HEK293 (cell line): Measurements from ENCODE around the gene HSPG2.
A peak's percentile ranks its signal among the peaks of the same experiment; 100 is the strongest.

Experiments used
- CTCF ChIA-PET: fragments of 350-600 bp; formaldehyde crosslinking; extraction: SDS; loops from one replicate; lab custom pipeline; 2021; ENCODE audit warnings: antibody characterized with exemption; lab: Yijun Ruan, JAX
- POLR2A ChIA-PET: fragments of 300-600 bp; formaldehyde crosslinking; extraction: SDS; loops from one replicate; lab custom pipeline; 2020; ENCODE audit warnings: antibody characterized with exemption, inconsistent platforms; lab: Yijun Ruan, JAX
- H3K27ac ChIP-seq: fragments of 200-500 bp; sonication (Bioruptor generic); 2 replicates; pipeline ENCODE4 v1.5.1; 2014; ENCODE audit warnings: low read depth, low read length, control low read depth, inconsistent platforms; ENCODE audit errors: extremely low read depth
- H3K36me3 ChIP-seq, 2 experiments: fragments of 200-500 bp in 1 of 2; sonication (Bioruptor generic) in 1 of 2; 1 replicate in 1 of 2; 2 replicates in 1 of 2; pipeline ENCODE4 v1.5.1; 2014 to 2017; ENCODE audit warnings: inconsistent platforms in 2 of 2, low read length in 2 of 2; ENCODE audit not compliant: control insufficient read depth in 2 of 2, insufficient read depth in 1 of 2
- H3K4me1 ChIP-seq: fragments of 200-500 bp; sonication (Bioruptor generic); 2 replicates; pipeline ENCODE4 v1.5.1; 2014; ENCODE audit warnings: mild to moderate bottlenecking, low read length, inconsistent platforms; ENCODE audit not compliant: control insufficient read depth, insufficient read depth
- H3K4me3 ChIP-seq: 2 replicates; pipeline ENCODE4 v1.5.1; 2011; ENCODE audit warnings: low read depth, mild to moderate bottlenecking, control low read depth, low read length, moderate library complexity
- H3K9me3 ChIP-seq: fragments of 200-500 bp; sonication (Bioruptor generic); 2 replicates; pipeline ENCODE4 v1.5.1; 2014; ENCODE audit warnings: low read depth, low read length, inconsistent platforms; ENCODE audit not compliant: control insufficient read depth, insufficient read depth
- BCL11A ChIP-seq: fragments of 450-650 bp; formaldehyde crosslinking; IDR thresholded peaks from 2 replicates; pipeline ENCODE4 v1.5.1; 2016; ENCODE audit warnings: low read depth, missing biosample characterization, missing genetic modification characterization
- EGR2 ChIP-seq: fragments of 450-650 bp; formaldehyde crosslinking; IDR thresholded peaks from 2 replicates; pipeline ENCODE4 v1.5.1; 2016; ENCODE audit warnings: low read depth, missing biosample characterization, missing genetic modification characterization
- SETDB1 ChIP-seq: IDR thresholded peaks from one replicate; pipeline ENCODE4 v1.6.1; 2017; ENCODE audit warnings: mild to moderate bottlenecking, low read length, moderate library complexity, mixed read lengths; ENCODE audit not compliant: insufficient read length
- ZFHX2 ChIP-seq: fragments of 450-650 bp; formaldehyde crosslinking; conservative IDR thresholded peaks from 2 replicates; pipeline ENCODE4 v1.5.1; 2016; ENCODE audit warnings: missing biosample characterization, missing genetic modification characterization
- ZNF175 ChIP-seq: fragments of 450-650 bp; formaldehyde crosslinking; IDR thresholded peaks from 2 replicates; pipeline ENCODE4 v1.5.1; 2016; ENCODE audit warnings: missing biosample characterization, missing genetic modification characterization
- ZNF2 ChIP-seq: fragments of 450-650 bp; formaldehyde crosslinking; IDR thresholded peaks from 2 replicates; pipeline ENCODE4 v1.5.1; 2016; ENCODE audit warnings: missing biosample characterization, missing genetic modification characterization
- ZNF302 ChIP-seq: fragments of 450-650 bp; formaldehyde crosslinking; IDR thresholded peaks from 2 replicates; pipeline ENCODE4 v1.5.1; 2016; ENCODE audit warnings: missing biosample characterization, missing genetic modification characterization, low read depth
- ZNF600 ChIP-seq: fragments of 450-650 bp; formaldehyde crosslinking; IDR thresholded peaks from 2 replicates; pipeline ENCODE4 v1.5.1; 2016; ENCODE audit warnings: missing biosample characterization, missing genetic modification characterization
- ZNF658 ChIP-seq: fragments of 450-650 bp; formaldehyde crosslinking; IDR thresholded peaks from 2 replicates; pipeline ENCODE4; 2016; ENCODE audit warnings: missing biosample characterization, missing genetic modification characterization
- ZNF677 ChIP-seq: fragments of 450-650 bp; IDR thresholded peaks from 2 replicates; pipeline ENCODE4 v1.5.0; 2018; ENCODE audit warnings: missing biosample characterization, mild to moderate bottlenecking, missing genetic modification characterization, moderate library complexity
- ZNF768 ChIP-seq: fragments of 450-650 bp; formaldehyde crosslinking; IDR thresholded peaks from 2 replicates; pipeline ENCODE4 v1.5.1; 2018; ENCODE audit warnings: missing biosample characterization, mild to moderate bottlenecking, missing genetic modification characterization
- TF ChIP-seq, protein P1 (sequence below): fragments of 450-650 bp; formaldehyde crosslinking; IDR thresholded peaks from 2 replicates; pipeline ENCODE4 v1.5.1; 2016; ENCODE audit warnings: missing biosample characterization, missing genetic modification characterization
- TF ChIP-seq, protein P2 (sequence below): fragments of 450-650 bp; formaldehyde crosslinking; IDR thresholded peaks from 2 replicates; pipeline ENCODE4 v1.5.1; 2016; ENCODE audit warnings: missing biosample characterization, missing genetic modification characterization
- TF ChIP-seq, protein P3 (sequence below): fragments of 450-650 bp; formaldehyde crosslinking; IDR thresholded peaks from 2 replicates; pipeline ENCODE4 v1.5.1; 2016; ENCODE audit warnings: missing biosample characterization, missing genetic modification characterization, borderline replicate concordance
- TF ChIP-seq, protein P4 (sequence below): IDR thresholded peaks from 2 replicates; pipeline ENCODE4 v1.6.1; 2011; ENCODE audit warnings: mild to moderate bottlenecking, low read depth, low read length, borderline replicate concordance
- TF ChIP-seq, protein P5 (sequence below): fragments of 450-650 bp; formaldehyde crosslinking; IDR thresholded peaks from 2 replicates; pipeline ENCODE4 v1.5.1; 2016; ENCODE audit warnings: missing biosample characterization, missing genetic modification characterization
- TF ChIP-seq, protein P6 (sequence below): fragments of 450-650 bp; formaldehyde crosslinking; IDR thresholded peaks from 2 replicates; pipeline ENCODE4 v1.5.1; 2016; ENCODE audit warnings: missing biosample characterization, missing genetic modification characterization

HSPG2 gene

DNA sequence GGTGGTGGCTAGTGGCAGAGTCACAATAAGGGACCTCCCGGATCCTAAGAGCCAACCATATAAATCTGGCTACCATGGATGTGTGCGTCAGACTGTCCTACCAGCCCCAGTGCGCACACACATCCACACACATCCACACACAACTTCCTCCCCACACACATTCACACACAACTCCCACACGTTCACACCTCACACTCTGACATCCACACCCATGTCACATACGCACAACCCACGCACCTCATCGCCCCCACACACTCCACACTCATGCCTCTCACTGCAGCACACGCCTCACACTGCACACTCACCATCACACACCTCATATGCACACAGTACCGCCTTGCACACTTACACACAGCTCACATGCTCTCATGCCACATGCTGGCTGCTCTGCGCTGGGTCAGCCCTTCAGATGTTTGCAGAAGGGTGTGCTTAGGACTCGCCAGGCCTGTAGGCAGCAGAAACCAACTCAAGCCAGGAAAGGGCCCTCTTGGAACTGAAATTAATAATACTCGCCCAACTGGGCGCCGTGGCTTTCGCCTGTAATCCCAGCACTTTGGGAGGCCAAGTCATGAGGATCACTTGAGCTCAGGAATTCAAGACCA lies 122.0 kb downstream of the HSPG2 start:
- Histone ChIP-seq H3K4me1 (no peaks in the 10 kb centered on the region), H3K36me3 (no peaks in the 10 kb centered on the region), H3K4me3 (no peak overlapping the region), H3K9me3 (no peaks in the 10 kb centered on the region), H3K27ac (no peak overlapping the region)
- POLR2A ChIA-PET, result no interaction called here
- TF ChIP-seq ZFHX2 (tag by site-specific recombination) (peak; percentile 99), EGR2 (tag by site-specific recombination) (peak; percentile 99), ZNF302 (no peak), ZNF658 (tag by site-specific recombination) (peak; percentile 40; the same call in 1 of the 2 replicates), ZNF600 (tag by site-specific recombination) (peak; percentile 62; the same call in 1 of the 2 replicates)
- TF ChIP-seq, protein P1, sequence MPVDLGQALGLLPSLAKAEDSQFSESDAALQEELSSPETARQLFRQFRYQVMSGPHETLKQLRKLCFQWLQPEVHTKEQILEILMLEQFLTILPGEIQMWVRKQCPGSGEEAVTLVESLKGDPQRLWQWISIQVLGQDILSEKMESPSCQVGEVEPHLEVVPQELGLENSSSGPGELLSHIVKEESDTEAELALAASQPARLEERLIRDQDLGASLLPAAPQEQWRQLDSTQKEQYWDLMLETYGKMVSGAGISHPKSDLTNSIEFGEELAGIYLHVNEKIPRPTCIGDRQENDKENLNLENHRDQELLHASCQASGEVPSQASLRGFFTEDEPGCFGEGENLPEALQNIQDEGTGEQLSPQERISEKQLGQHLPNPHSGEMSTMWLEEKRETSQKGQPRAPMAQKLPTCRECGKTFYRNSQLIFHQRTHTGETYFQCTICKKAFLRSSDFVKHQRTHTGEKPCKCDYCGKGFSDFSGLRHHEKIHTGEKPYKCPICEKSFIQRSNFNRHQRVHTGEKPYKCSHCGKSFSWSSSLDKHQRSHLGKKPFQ (tag by site-specific recombination), result peak; percentile 84
- TF ChIP-seq, protein P2, sequence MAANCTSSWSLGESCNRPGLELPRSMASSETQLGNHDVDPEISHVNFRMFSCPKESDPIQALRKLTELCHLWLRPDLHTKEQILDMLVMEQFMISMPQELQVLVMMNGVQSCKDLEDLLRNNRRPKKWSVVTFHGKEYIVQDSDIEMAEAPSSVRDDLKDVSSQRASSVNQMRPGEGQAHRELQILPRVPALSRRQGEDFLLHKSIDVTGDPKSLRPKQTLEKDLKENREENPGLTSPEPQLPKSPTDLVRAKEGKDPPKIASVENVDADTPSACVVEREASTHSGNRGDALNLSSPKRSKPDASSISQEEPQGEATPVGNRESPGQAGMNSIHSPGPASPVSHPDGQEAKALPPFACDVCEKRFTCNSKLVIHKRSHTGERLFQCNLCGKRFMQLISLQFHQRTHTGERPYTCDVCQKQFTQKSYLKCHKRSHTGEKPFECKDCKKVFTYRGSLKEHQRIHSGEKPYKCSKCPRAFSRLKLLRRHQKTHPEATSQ (tag by site-specific recombination), result no peak
- TF ChIP-seq, protein P3, sequence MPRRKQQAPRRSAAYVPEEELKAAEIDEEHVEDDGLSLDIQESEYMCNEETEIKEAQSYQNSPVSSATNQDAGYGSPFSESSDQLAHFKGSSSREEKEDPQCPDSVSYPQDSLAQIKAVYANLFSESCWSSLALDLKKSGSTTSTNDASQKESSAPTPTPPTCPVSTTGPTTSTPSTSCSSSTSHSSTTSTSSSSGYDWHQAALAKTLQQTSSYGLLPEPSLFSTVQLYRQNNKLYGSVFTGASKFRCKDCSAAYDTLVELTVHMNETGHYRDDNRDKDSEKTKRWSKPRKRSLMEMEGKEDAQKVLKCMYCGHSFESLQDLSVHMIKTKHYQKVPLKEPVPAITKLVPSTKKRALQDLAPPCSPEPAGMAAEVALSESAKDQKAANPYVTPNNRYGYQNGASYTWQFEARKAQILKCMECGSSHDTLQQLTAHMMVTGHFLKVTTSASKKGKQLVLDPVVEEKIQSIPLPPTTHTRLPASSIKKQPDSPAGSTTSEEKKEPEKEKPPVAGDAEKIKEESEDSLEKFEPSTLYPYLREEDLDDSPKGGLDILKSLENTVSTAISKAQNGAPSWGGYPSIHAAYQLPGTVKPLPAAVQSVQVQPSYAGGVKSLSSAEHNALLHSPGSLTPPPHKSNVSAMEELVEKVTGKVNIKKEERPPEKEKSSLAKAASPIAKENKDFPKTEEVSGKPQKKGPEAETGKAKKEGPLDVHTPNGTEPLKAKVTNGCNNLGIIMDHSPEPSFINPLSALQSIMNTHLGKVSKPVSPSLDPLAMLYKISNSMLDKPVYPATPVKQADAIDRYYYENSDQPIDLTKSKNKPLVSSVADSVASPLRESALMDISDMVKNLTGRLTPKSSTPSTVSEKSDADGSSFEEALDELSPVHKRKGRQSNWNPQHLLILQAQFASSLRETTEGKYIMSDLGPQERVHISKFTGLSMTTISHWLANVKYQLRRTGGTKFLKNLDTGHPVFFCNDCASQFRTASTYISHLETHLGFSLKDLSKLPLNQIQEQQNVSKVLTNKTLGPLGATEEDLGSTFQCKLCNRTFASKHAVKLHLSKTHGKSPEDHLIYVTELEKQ, result no peak
- TF ChIP-seq, all 188 proteins: peak for 5
- CTCF ChIA-PET, result no interaction called here

DNA sequence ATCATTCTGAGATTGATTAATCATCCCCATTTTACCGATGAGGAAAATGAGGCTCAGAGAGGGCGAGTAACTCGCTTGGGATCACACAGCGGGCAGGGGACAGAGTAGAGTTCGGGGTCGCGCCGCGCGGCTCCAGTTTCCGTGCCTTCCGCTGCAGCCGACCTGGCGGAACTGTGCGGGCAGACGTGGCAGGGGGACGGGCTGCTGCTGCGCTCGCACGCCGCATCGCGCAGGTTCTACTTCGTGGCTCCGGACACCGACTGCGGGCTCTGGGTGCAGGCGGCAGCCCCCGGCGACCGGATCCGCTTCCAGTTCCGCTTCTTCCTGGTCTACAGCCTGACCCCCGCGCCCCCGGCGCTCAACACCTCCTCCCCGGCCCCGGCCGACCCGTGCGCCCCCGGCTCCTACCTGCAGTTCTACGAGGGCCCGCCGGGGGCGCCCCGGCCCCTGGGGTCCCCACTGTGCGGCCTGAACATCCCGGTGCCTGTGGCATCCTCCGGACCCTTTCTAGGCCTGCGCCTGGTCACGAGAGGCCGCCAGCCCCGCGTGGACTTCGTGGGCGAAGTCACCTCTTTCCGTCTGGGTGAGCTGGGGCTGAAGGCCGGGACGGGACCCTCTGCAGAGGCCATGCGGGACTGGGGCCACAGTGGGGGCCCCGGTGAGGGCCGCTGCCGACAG lies 122.7 kb downstream of the HSPG2 start:
- H3K4me1 ChIP-seq, result no peaks in the 10 kb centered on the region
- H3K9me3 ChIP-seq, result no peaks in the 10 kb centered on the region
- ChIA-PET CTCF (no interaction called here), POLR2A (no interaction called here)
- no peak overlapping the region for H3K27ac ChIP-seq
- no peak overlapping the region for H3K4me3 ChIP-seq
- TF ChIP-seq BCL11A (tag by site-specific recombination) (no peak), ZNF768 (tag by site-specific recombination) (peak; percentile 59; the same call in 1 of the 2 replicates)
- TF ChIP-seq, protein P4, sequence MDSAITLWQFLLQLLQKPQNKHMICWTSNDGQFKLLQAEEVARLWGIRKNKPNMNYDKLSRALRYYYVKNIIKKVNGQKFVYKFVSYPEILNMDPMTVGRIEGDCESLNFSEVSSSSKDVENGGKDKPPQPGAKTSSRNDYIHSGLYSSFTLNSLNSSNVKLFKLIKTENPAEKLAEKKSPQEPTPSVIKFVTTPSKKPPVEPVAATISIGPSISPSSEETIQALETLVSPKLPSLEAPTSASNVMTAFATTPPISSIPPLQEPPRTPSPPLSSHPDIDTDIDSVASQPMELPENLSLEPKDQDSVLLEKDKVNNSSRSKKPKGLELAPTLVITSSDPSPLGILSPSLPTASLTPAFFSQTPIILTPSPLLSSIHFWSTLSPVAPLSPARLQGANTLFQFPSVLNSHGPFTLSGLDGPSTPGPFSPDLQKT, result no peak
- no peaks in the 10 kb centered on the region for H3K36me3 ChIP-seq

DNA sequence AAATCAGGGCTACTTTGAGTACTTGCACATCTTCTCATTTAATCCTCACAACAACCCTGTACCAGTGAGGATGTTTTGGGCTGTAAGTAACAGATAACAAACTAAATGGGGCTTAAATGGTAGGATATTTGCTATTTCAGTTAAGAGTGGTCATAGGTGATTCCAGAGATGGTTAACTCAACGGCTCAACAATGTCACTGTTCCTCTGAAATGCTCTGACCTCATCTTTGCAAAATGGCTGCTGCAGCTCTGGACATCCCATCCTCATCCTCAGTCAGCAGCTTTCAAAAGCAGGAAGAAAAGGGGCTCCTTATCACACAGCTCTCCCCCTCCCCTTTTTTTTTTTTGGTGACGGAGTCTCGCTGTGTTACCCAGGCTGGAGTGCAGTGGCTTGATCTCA lies 123.6 kb downstream of the HSPG2 start:
- Histone ChIP-seq H3K9me3 (no peaks in the 10 kb centered on the region), H3K4me3 (no peak overlapping the region), H3K36me3 (no peaks in the 10 kb centered on the region), H3K27ac (no peak overlapping the region), H3K4me1 (no peaks in the 10 kb centered on the region)
- CTCF ChIA-PET, result no interaction called here
- POLR2A ChIA-PET, result no interaction called here
- TF ChIP-seq ZNF175 (tag by site-specific recombination) (no peak), ZNF2 (no peak), SETDB1 (peak; percentile 61), ZNF677 (no peak)
- TF ChIP-seq, protein P5, sequence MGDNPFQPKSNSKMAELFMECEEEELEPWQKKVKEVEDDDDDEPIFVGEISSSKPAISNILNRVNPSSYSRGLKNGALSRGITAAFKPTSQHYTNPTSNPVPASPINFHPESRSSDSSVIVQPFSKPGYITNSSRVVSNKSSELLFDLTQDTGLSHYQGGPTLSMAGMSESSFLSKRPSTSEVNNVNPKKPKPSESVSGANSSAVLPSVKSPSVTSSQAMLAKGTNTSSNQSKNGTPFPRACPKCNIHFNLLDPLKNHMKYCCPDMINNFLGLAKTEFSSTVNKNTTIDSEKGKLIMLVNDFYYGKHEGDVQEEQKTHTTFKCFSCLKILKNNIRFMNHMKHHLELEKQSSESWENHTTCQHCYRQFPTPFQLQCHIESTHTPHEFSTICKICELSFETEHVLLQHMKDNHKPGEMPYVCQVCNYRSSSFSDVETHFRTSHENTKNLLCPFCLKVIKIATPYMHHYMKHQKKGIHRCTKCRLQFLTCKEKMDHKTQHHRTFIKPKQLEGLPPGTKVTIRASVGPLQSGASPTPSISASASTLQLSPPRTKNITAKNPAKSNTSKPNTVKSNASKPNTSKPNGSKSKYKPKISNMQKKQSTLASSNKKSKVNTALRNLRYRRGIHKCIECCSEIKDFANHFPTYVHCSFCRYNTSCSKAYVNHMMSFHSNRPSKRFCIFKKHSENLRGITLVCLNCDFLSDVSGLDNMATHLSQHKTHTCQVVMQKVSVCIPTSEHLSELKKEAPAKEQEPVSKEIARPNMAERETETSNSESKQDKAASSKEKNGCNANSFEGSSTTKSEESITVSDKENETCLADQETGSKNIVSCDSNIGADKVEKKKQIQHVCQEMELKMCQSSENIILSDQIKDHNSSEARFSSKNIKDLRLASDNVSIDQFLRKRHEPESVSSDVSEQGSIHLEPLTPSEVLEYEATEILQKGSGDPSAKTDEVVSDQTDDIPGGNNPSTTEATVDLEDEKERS (tag by site-specific recombination), result 0 out of 2 replicates have a peak, but pooled peaks have one; percentile 63
- TF ChIP-seq, protein P6, sequence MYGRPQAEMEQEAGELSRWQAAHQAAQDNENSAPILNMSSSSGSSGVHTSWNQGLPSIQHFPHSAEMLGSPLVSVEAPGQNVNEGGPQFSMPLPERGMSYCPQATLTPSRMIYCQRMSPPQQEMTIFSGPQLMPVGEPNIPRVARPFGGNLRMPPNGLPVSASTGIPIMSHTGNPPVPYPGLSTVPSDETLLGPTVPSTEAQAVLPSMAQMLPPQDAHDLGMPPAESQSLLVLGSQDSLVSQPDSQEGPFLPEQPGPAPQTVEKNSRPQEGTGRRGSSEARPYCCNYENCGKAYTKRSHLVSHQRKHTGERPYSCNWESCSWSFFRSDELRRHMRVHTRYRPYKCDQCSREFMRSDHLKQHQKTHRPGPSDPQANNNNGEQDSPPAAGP, result no peak
